LNCaP clone FGC (cell line): ENCODE measurements around the gene TMEM132D.

Source experiments
- DNase-seq: peaks from one replicate; pipeline ENCODE4 v3.0.0-alpha.2; 2011; ENCODE audit warnings: low read depth
- H3K4me3 ChIP-seq: 2 replicates; pipeline ENCODE4 v1.5.1; 2011; ENCODE audit warnings: mild to moderate bottlenecking, low read depth, low read length, control low read depth
- CTCF ChIP-seq: IDR thresholded peaks from 2 replicates; pipeline ENCODE4 v1.5.1; 2012; ENCODE audit warnings: mild to moderate bottlenecking; ENCODE audit not compliant: control insufficient read depth, insufficient read depth; ENCODE audit errors: extremely low read depth

TMEM132D gene

GRCh38 chr12:129631316-129631715 is 272.5 kb downstream of the TMEM132D start:
- DNase-seq = no peak
- no peak overlapping the region for H3K4me3 ChIP-seq
- no peak for TF ChIP-seq CTCF

GRCh38 chr12:129629901-129630300 is 273.9 kb downstream of the TMEM132D start:
- no peak for TF ChIP-seq CTCF
- DNase-seq = no peak
- H3K4me3 ChIP-seq = no peak overlapping the region

GRCh38 chr12:129622566-129622965 is 281.3 kb downstream of the TMEM132D start:
- no peak overlapping the region for H3K4me3 ChIP-seq
- no peak for TF ChIP-seq CTCF
- no peak for DNase-seq

- H3K4me3 ChIP-seq = no peak overlapping the region
- no peak for DNase-seq
- TF ChIP-seq CTCF = no peak
These were observed 284.6 kb downstream of the TMEM132D start for GRCh38 chr12:129619271-129619670.

- DNase-seq = no peak
- no peak for TF ChIP-seq CTCF
- no peak overlapping the region for H3K4me3 ChIP-seq
These were observed 286.0 kb downstream of the TMEM132D start for GRCh38 chr12:129617849-129618248.

GRCh38 chr12:129615001-129615400 is 288.8 kb downstream of the TMEM132D start:
- TF ChIP-seq CTCF = no peak
- no peak overlapping the region for H3K4me3 ChIP-seq
- no peak for DNase-seq

GRCh38 chr12:129614221-129614885 is 289.5 kb downstream of the TMEM132D start:
- DNase-seq = no peak

More at GRCh38 chr12:129614221-129614885, 289.5 kb downstream of the TMEM132D start:
- no peak overlapping the region for H3K4me3 ChIP-seq
- TF ChIP-seq CTCF = no peak
